GM19035 (cell line): ENCODE data around the gene POU5F2.

Experiments used
- ATAC-seq: cut with Tn5 transposase; IDR thresholded peaks from one replicate; pipeline ENCODE4 v1.9.1; 2021; ENCODE audit not compliant: unreplicated experiment

Gene POU5F2

GRCh38 chr5:93717162-93717561 lies 24.2 kb downstream of the POU5F2 start:
- no peak for ATAC-seq

- no peak for ATAC-seq
Measured at GRCh38 chr5:93716453-93716852, 24.9 kb downstream of the POU5F2 start.

GRCh38 chr5:93715761-93716160 lies 25.6 kb downstream of the POU5F2 start:
- no peak for ATAC-seq

- no peak for ATAC-seq
Measured at GRCh38 chr5:93715327-93715726, 26.1 kb downstream of the POU5F2 start.

GRCh38 chr5:93708442-93708841 lies 33.0 kb downstream of the POU5F2 start:
- no peak for ATAC-seq

- ATAC-seq = no peak
Measured at GRCh38 chr5:93705896-93706295, 35.5 kb downstream of the POU5F2 start.

GRCh38 chr5:93704996-93705395 lies 36.4 kb downstream of the POU5F2 start:
- no peak for ATAC-seq

- no peak for ATAC-seq
Measured at GRCh38 chr5:93691997-93692396, 49.4 kb downstream of the POU5F2 start.
